ENCODE results near the gene DLG2.
"Not testable (repeated sequence)": the region's sequence is repeated elsewhere in the genome, so short reads cannot be mapped to it uniquely, and the experiment has no call there.

DLG2 gene

GRCh38 chr11:85355921-85356320 lies 271.2 kb downstream of the DLG2 start:
- H3K27me3 ChIP-seq (ENCODE audit: insufficient read depth, poor library complexity, severe bottlenecking): no peaks in the 10 kb centered on the region
- no peak for DNase-seq (ENCODE audit: low read depth in 1 of 2, low spot score in 1 of 2)
- H3K4me3 ChIP-seq (replicated peaks; ENCODE audit: insufficient read depth, low read length): no peak overlapping the region
- no peak overlapping the region for H3K27ac ChIP-seq (replicated peaks)
- TF ChIP-seq CTCF (IDR thresholded peaks at IDR 0.05; ENCODE audit: insufficient read depth, low read length): no peak
- TF ChIP-seq SPI1 (IDR thresholded peaks at IDR 0.05; ENCODE audit: borderline replicate concordance, low read depth): no peak
- no peak for TF ChIP-seq REST (IDR thresholded peaks at IDR 0.05; ENCODE audit: insufficient replicate concordance, low read depth)
- no peak for TF ChIP-seq GABPA (IDR thresholded peaks at IDR 0.05; ENCODE audit: low read depth)
- TF ChIP-seq POLR2AphosphoS5 (IDR thresholded peaks at IDR 0.05; ENCODE audit: low read depth): no peak

GRCh38 chr11:85349539-85349938 lies 277.6 kb downstream of the DLG2 start:
- not testable (repeated sequence) for H3K4me3 ChIP-seq (replicated peaks; ENCODE audit: insufficient read depth, low read length); DNase-seq (ENCODE audit: low read depth in 1 of 2, low spot score in 1 of 2); H3K27ac ChIP-seq (replicated peaks); H3K27me3 ChIP-seq (ENCODE audit: insufficient read depth, poor library complexity, severe bottlenecking)

GRCh38 chr11:85348945-85349344 lies 278.2 kb downstream of the DLG2 start:
- H3K4me3 ChIP-seq (replicated peaks; ENCODE audit: insufficient read depth, low read length): no peak overlapping the region
- H3K27ac ChIP-seq (replicated peaks): no peak overlapping the region
- no peaks in the 10 kb centered on the region for H3K27me3 ChIP-seq (ENCODE audit: insufficient read depth, poor library complexity, severe bottlenecking)
- TF ChIP-seq CTCF (IDR thresholded peaks at IDR 0.05; ENCODE audit: insufficient read depth, low read length) (no peak), POLR2AphosphoS5 (IDR thresholded peaks at IDR 0.05; ENCODE audit: low read depth) (no peak), REST (IDR thresholded peaks at IDR 0.05; ENCODE audit: insufficient replicate concordance, low read depth) (no peak), SPI1 (IDR thresholded peaks at IDR 0.05; ENCODE audit: borderline replicate concordance, low read depth) (no peak), GABPA (IDR thresholded peaks at IDR 0.05; ENCODE audit: low read depth) (no peak)
- DNase-seq (ENCODE audit: low read depth in 1 of 2, low spot score in 1 of 2): no peak

GRCh38 chr11:85347291-85347690 lies 279.9 kb downstream of the DLG2 start:
- H3K4me3 ChIP-seq (replicated peaks; ENCODE audit: insufficient read depth, low read length): no peak overlapping the region
- H3K27ac ChIP-seq (replicated peaks): no peak overlapping the region
- H3K27me3 ChIP-seq (ENCODE audit: insufficient read depth, poor library complexity, severe bottlenecking): no peaks in the 10 kb centered on the region
- no peak for DNase-seq (ENCODE audit: low read depth in 1 of 2, low spot score in 1 of 2)
- TF ChIP-seq GABPA (IDR thresholded peaks at IDR 0.05; ENCODE audit: low read depth): no peak
- no peak for TF ChIP-seq REST (IDR thresholded peaks at IDR 0.05; ENCODE audit: insufficient replicate concordance, low read depth)
- no peak for TF ChIP-seq CTCF (IDR thresholded peaks at IDR 0.05; ENCODE audit: insufficient read depth, low read length)
- no peak for TF ChIP-seq POLR2AphosphoS5 (IDR thresholded peaks at IDR 0.05; ENCODE audit: low read depth)
